ENCODE measurements around the gene RHOF.

- TF ChIP-seq CTCF (IDR thresholded peaks at IDR 0.05) (no peak), EP300 (IDR thresholded peaks at IDR 0.05) (no peak), POLR2A (IDR thresholded peaks at IDR 0.05) (no peak)
Observed at GRCh38 chr12:121762269-121762668, 31.2 kb downstream of the RHOF start.
